ENCODE data around the gene HDC. TPM values are rescaled to one million over a fixed set of nuclear protein-coding genes. Genes with fewer than 3 reads are reported as not detected.

The HDC gene
- 1 to 10 TPM in 3 of 4 donors, under 1 TPM in 1; 0.16 to 1.4 (median 1.2) TPM for total RNA-seq
- 1 to 10 TPM in 1 of 3 donors, under 1 TPM in 1, not detected in 1; 0.26 to 2.4 TPM for polyA plus RNA-seq

- no peak for DNase-seq
- Histone ChIP-seq H3K27ac (no peak within 1 kb of the TSS), H3K27me3 (no peaks in the 10 kb centered on the region), H3K4me3 (no peak within 1 kb of the TSS), H3K9me3 (no peaks in the 10 kb centered on the region), H3K36me3 (no peaks in the 10 kb centered on the region), H3K4me1 (no peaks in the 10 kb centered on the region)
- intact Hi-C loops (cut with DNase I): no loop called here
- TF ChIP-seq POLR2A (IDR thresholded peaks at IDR 0.05) (no peak), POLR2AphosphoS5 (IDR thresholded peaks at IDR 0.05) (no peak), EP300 (IDR thresholded peaks at IDR 0.05) (no peak)
- TF ChIP-seq, protein P1, sequence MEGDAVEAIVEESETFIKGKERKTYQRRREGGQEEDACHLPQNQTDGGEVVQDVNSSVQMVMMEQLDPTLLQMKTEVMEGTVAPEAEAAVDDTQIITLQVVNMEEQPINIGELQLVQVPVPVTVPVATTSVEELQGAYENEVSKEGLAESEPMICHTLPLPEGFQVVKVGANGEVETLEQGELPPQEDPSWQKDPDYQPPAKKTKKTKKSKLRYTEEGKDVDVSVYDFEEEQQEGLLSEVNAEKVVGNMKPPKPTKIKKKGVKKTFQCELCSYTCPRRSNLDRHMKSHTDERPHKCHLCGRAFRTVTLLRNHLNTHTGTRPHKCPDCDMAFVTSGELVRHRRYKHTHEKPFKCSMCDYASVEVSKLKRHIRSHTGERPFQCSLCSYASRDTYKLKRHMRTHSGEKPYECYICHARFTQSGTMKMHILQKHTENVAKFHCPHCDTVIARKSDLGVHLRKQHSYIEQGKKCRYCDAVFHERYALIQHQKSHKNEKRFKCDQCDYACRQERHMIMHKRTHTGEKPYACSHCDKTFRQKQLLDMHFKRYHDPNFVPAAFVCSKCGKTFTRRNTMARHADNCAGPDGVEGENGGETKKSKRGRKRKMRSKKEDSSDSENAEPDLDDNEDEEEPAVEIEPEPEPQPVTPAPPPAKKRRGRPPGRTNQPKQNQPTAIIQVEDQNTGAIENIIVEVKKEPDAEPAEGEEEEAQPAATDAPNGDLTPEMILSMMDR (IDR thresholded peaks at IDR 0.05): no peak
- 81 to 82% methylated on average over 9 of the region's 9 CpGs for WGBS, 2 donors
Observed at GRCh38 chr15:50265620-50266019, at the start of gene HDC. Gene HDC, minus strand, starts transcription at chr15:50265726. Its CDS starts 103 bp downstream, at chr15:50265623.

DNA sequence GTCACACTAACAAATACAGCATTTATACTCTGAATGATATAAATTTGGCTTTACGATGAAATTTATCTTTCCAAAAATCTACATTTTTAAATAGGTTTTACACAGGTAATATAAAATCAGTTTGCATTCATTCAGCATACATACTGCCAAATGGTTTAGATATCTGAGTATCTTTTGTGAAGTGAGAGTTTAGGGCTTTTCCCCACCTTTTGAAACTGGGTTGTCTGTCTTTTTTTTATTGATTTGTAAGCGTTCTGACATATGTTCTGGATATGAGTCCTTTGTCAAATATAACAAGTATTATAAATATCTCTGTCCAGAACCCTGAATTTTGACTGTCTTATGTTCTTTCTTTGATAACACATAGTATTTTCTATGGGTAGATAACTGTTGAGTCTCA is 47.1 kb upstream of the HDC start:
- no peak overlapping the region for H3K27ac ChIP-seq
- intact Hi-C loops (cut with DNase I): no loop called here
- WGBS, 2 donors: 88 to 90% methylated on average over 2 of the region's 2 CpGs
- H3K9me3 ChIP-seq: peaks cover 0 to 3% (median 0%) of the 10 kb centered on the region in 4 donors
- H3K36me3 ChIP-seq: peaks cover 0 to 6% (median 0%) of the 10 kb centered on the region in 4 donors
- TF ChIP-seq POLR2AphosphoS5 (IDR thresholded peaks at IDR 0.05) (no peak), EP300 (IDR thresholded peaks at IDR 0.05) (no peak), POLR2A (IDR thresholded peaks at IDR 0.05) (no peak)
- TF ChIP-seq, protein P1 (IDR thresholded peaks at IDR 0.05): no peak
- H3K27me3 ChIP-seq: no peaks in the 10 kb centered on the region
- no peaks in the 10 kb centered on the region for H3K4me1 ChIP-seq
- H3K4me3 ChIP-seq: no peak overlapping the region
- no peak for DNase-seq

DNA sequence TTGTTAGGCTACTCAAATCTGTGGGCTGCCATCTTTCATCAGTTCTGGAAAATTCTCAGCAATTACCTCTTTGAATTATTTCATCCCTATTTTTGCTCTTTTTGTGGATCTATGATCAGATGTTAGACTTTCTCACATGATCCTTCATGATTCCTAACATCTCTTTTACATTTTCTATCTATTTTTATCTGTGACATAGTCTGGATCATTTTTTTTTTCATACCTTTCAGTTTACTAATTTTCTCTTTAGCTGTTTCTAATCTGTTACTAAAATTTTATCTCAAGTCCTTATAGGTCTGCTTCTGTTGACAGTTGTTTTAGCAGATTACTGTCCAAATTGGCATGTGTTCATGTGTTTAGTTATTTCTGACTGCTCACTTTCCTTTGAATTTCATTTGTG is 42.3 kb upstream of the HDC start:
- no peaks in the 10 kb centered on the region for H3K4me1 ChIP-seq
- no peak for DNase-seq
- H3K4me3 ChIP-seq: no peak overlapping the region
- no peaks in the 10 kb centered on the region for H3K27me3 ChIP-seq
- peaks cover 0 to 3% (median 0%) of the 10 kb centered on the region in 4 donors for H3K9me3 ChIP-seq
- H3K27ac ChIP-seq: no peak overlapping the region
- no peak for TF ChIP-seq EP300 (IDR thresholded peaks at IDR 0.05)
- no peak for TF ChIP-seq POLR2A (IDR thresholded peaks at IDR 0.05)
- TF ChIP-seq, protein P1 (IDR thresholded peaks at IDR 0.05): no peak
- TF ChIP-seq POLR2AphosphoS5 (IDR thresholded peaks at IDR 0.05): no peak
- peaks cover 0 to 17% (median 2%) of the 10 kb centered on the region in 4 donors for H3K36me3 ChIP-seq
- intact Hi-C loops (cut with DNase I): no loop called here

DNA sequence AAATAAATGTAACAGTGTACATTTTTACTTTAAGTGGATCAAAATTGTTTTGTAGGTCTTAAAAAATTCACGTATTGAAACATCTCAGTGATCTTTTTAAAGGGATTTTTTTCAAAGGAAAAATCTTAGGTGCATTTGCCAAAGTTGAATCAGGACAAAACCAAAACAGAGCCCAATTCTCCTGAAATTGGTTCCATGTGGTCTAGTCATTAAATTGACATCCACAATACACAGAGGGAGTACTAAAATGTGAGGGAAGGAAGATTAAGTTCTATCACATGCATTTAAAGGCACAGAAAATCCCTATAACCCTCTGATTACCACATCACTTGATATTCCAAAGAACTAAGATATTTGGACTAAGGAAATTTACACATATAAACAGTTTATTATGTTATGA is 39.3 kb upstream of the HDC start:
- 90 to 92% methylated on average over 1 of the region's 1 CpG for WGBS, 2 donors
- Histone ChIP-seq H3K36me3 (peaks cover 0 to 42% (median 15%) of the 10 kb centered on the region in 4 donors), H3K9me3 (peaks cover 0 to 3% (median 0%) of the 10 kb centered on the region in 4 donors), H3K27me3 (no peaks in the 10 kb centered on the region), H3K4me1 (no peaks in the 10 kb centered on the region), H3K27ac (no peak overlapping the region), H3K4me3 (no peak overlapping the region)
- no peak for TF ChIP-seq POLR2AphosphoS5 (IDR thresholded peaks at IDR 0.05)
- TF ChIP-seq, protein P1 (IDR thresholded peaks at IDR 0.05): no peak
- no peak for TF ChIP-seq EP300 (IDR thresholded peaks at IDR 0.05)
- TF ChIP-seq POLR2A (IDR thresholded peaks at IDR 0.05): no peak
- no peak for DNase-seq
- intact Hi-C loops (cut with DNase I): no loop called here

- WGBS, 2 donors: 89 to 95% methylated on average over 1 of the region's 1 CpG
- DNase-seq: no peak
- intact Hi-C loops (cut with DNase I): no loop called here
- Histone ChIP-seq H3K27ac (no peak overlapping the region), H3K4me3 (no peak overlapping the region), H3K36me3 (peaks cover 0 to 56% (median 24%) of the 10 kb centered on the region in 4 donors), H3K9me3 (no peaks in the 10 kb centered on the region), H3K4me1 (no peaks in the 10 kb centered on the region), H3K27me3 (no peaks in the 10 kb centered on the region)
- no peak for TF ChIP-seq POLR2A (IDR thresholded peaks at IDR 0.05)
- TF ChIP-seq, protein P1 (IDR thresholded peaks at IDR 0.05): no peak
- no peak for TF ChIP-seq POLR2AphosphoS5 (IDR thresholded peaks at IDR 0.05)
- no peak for TF ChIP-seq EP300 (IDR thresholded peaks at IDR 0.05)
Observed at GRCh38 chr15:50302581-50302980, 37.1 kb upstream of the HDC start.

Data from sigmoid colon (tissue), 7 donors.